Activated CD8-positive, alpha-beta T cell treated with anti-CD3 and anti-CD28 coated beads for 36 hours (primary cell): ENCODE measurements around the gene TMEM217. TPM values are rescaled to one million over a fixed set of nuclear protein-coding genes. Genes with fewer than 3 reads are reported as not detected.
A peak's percentile ranks its signal among the peaks of the same experiment; 100 is the strongest.
"Not testable (repeated sequence)": the region's sequence is repeated elsewhere in the genome, so short reads cannot be mapped to it uniquely, and the experiment has no call there.

Experiments
- ATAC-seq: fragments of 200-7000 bp; cut with Tn5 transposase; one replicate; pipeline ENCODE4 v1.10.0; 2021; ENCODE audit warnings: mild to moderate bottlenecking, moderate library complexity
- CTCF ChIA-PET: fragments of 350-600 bp; sonication (Branson Sonifier 250); formaldehyde crosslinking; loops from one replicate; lab custom pipeline; 2021; ENCODE audit warnings: antibody characterized with exemption; lab: Charles Lee
- POLR2A ChIA-PET: fragments of 350-600 bp; sonication (Branson Sonifier 250); formaldehyde crosslinking; loops from one replicate; lab custom pipeline; 2021; ENCODE audit warnings: antibody characterized with exemption; lab: Charles Lee
- DNase-seq: peaks from one replicate; pipeline ENCODE4 v3.0.0-alpha.2; 2020
- H3K27ac Mint-ChIP-seq: one replicate; pipeline ENCODE4 v1.8.0; 2021; ENCODE audit warnings: mild to moderate bottlenecking, mixed read lengths
- H3K27me3 Mint-ChIP-seq: one replicate; pipeline ENCODE4 v1.8.0; 2021; ENCODE audit warnings: mixed read lengths
- H3K36me3 Mint-ChIP-seq: one replicate; pipeline ENCODE4 v1.8.0; 2021; ENCODE audit warnings: low read depth, mixed read lengths
- H3K4me1 Mint-ChIP-seq: one replicate; pipeline ENCODE4 v1.8.0; 2021; ENCODE audit warnings: low read depth, mixed read lengths
- H3K4me3 Mint-ChIP-seq: one replicate; pipeline ENCODE4 v1.8.0; 2021; ENCODE audit warnings: mild to moderate bottlenecking, moderate library complexity, mixed read lengths
- H3K9me3 Mint-ChIP-seq: one replicate; pipeline ENCODE4 v1.8.0; 2021; ENCODE audit warnings: mixed read lengths
- intact Hi-C: fragments of 100-400 bp; cut with micrococcal nuclease; formaldehyde crosslinking; loops from one replicate; pipeline ENCODE4 v1.10.0; 2022
- total RNA-seq, 2 experiments: library from RNA; stranded (reverse); gene quantifications; one replicate each; pipeline ENCODE4 v1.2.3, GENCODE V29; 2021
- TF ChIP-seq, protein P1 (sequence below): fragments of 200-600 bp; IDR thresholded peaks from one replicate; pipeline ENCODE4 v1.8.0; 2022; ENCODE audit warnings: antibody characterized with exemption, mild to moderate bottlenecking

Gene TMEM217
- total RNA-seq, 2 experiments from 2014 or later: 4.0 to 5.7 TPM

DNA sequence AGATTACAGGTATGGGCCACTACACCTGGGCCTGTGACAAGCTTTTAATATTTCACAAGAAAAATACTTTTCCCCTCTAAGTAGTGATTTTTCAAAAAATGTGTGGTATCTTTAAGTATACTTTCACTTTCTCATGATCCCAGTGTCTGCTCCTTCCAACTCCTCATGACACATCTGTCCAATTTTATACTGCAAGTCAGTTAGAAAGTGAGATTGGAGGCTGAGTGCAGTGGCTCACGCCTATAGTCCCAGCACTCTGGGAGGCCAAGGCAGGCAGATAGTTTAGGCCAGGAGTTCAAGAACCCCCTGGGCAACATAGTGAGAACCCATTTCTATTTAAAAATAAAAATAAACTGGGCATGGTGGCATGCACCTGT, 67.8 kb downstream of the TMEM217 start:
- Mint-ChIP-seq H3K9me3 (peaks cover 10% of the 10 kb centered on the region), H3K27ac (peak overlapping the region; percentile 77), H3K4me1 (peaks cover 72% of the 10 kb centered on the region), H3K36me3 (peaks cover 9% of the 10 kb centered on the region), H3K4me3 (no peak overlapping the region), H3K27me3 (no peaks in the 10 kb centered on the region)
- ChIA-PET POLR2A (interaction anchor here (0.6 to 5.7 kb wide), 10 partner anchors 10 to 161 kb away, joined by 3 to 96 read pairs (median 4); partner anchors contain the start of gene PIM1), CTCF (interaction anchor here (0.6 to 5.5 kb wide), 8 partner anchors 10 to 305 kb away, joined by 3 to 57 read pairs (median 4); partner anchors contain the start of genes C6orf89 and PIM1)
- DNase-seq (peak; percentile 52), ATAC-seq (peak; percentile 63)
- intact Hi-C loops: no loop called here
- TF ChIP-seq, protein P1, sequence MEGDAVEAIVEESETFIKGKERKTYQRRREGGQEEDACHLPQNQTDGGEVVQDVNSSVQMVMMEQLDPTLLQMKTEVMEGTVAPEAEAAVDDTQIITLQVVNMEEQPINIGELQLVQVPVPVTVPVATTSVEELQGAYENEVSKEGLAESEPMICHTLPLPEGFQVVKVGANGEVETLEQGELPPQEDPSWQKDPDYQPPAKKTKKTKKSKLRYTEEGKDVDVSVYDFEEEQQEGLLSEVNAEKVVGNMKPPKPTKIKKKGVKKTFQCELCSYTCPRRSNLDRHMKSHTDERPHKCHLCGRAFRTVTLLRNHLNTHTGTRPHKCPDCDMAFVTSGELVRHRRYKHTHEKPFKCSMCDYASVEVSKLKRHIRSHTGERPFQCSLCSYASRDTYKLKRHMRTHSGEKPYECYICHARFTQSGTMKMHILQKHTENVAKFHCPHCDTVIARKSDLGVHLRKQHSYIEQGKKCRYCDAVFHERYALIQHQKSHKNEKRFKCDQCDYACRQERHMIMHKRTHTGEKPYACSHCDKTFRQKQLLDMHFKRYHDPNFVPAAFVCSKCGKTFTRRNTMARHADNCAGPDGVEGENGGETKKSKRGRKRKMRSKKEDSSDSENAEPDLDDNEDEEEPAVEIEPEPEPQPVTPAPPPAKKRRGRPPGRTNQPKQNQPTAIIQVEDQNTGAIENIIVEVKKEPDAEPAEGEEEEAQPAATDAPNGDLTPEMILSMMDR: no peak

DNA sequence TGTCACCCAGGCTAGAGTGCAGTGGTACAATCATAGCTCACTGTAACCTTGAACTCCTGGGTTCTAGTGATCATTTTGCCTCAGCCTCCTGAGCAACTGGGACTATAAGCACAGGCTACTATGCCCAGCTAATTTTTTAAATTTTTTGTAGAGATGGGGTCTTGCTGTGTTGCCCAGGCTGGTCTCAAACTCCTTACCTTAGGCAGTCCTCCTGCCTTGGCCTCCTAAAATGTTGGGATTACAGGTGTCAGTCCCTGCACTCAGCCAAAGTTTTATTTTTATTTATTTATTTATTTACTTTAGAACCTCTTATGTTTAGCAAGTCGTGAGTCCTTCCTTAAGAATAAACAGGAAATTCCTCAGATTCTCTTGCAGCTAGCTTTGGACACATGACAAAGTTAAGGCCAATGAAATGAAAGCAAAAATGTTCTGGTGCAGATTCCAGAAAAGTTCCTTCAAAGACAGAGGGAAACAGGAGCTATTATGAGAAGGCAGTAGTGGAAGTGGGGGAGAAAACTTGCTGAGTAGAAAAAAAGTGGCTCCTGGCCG, 68.9 kb downstream of the TMEM217 start:
- peak overlapping the region; percentile 77 for H3K27ac Mint-ChIP-seq
- DNase-seq: no peak
- CTCF ChIA-PET: interaction anchor here (0.7 to 5.5 kb wide), 7 partner anchors 15 to 171 kb away, joined by 3 to 57 read pairs (median 5); partner anchors contain the start of gene PIM1
- peaks cover 10% of the 10 kb centered on the region for H3K9me3 Mint-ChIP-seq
- no peaks in the 10 kb centered on the region for H3K27me3 Mint-ChIP-seq
- POLR2A ChIA-PET: interaction anchor here (1.1 to 5.7 kb wide), 7 partner anchors 9 to 159 kb away, joined by 3 to 96 read pairs (median 7); partner anchors contain the start of gene PIM1
- intact Hi-C loops: no loop called here
- TF ChIP-seq, protein P1: no peak
- peaks cover 68% of the 10 kb centered on the region for H3K4me1 Mint-ChIP-seq
- peaks cover 9% of the 10 kb centered on the region for H3K36me3 Mint-ChIP-seq
- H3K4me3 Mint-ChIP-seq: no peak overlapping the region
- ATAC-seq: no peak

DNA sequence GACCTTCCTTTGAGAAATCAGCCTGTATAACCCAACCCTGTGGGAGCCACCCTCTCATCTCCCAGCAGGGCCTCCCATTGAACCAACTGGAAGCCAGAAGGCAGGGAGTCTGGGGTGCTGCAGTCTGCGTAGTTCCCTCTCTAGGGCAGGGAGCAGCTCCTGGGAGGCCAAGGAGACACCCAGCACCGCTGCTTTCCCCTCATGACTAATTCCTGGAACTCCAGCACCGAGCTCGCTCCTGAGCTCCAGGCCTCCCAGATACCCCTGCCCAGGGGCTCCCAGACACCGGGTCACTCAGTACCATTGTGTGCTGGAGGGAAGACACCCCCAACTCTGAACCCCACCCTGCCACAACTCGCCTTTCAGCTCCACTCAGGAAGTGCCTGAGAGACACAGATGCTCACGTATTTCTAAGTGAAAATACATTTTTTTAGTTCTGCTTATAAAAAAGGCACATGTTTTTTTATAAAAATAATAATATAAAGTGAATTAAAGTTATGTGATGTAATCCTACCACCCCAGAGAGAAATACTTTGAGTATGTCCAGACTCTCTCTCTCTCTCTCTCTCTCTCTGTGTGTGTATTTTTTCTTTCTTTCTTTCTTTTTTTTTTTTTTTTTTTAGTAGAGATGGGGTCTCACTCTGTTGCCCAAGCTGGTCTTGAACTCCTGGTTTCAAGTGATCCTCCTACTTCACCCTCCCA, 70.5 kb downstream of the TMEM217 start:
- ATAC-seq (no peak), DNase-seq (no peak)
- Mint-ChIP-seq H3K4me1 (peaks cover 66% of the 10 kb centered on the region), H3K27ac (peak overlapping the region; percentile 92), H3K27me3 (no peaks in the 10 kb centered on the region), H3K4me3 (peak overlapping the region; percentile 45), H3K36me3 (peaks cover 12% of the 10 kb centered on the region), H3K9me3 (peaks cover 10% of the 10 kb centered on the region)
- intact Hi-C loops: no loop called here
- TF ChIP-seq, protein P1: no peak
- ChIA-PET POLR2A (interaction anchor here (0.6 to 5.7 kb wide), 8 partner anchors 9 to 592 kb away, joined by 3 to 96 read pairs (median 5); partner anchors contain the start of gene PIM1), CTCF (interaction anchor here (0.9 to 5.5 kb wide), 7 partner anchors 12 to 170 kb away, joined by 3 to 57 read pairs (median 16); partner anchors contain the start of gene PIM1)

- Mint-ChIP-seq H3K36me3 (peaks cover 14% of the 10 kb centered on the region), H3K4me1 (peaks cover 64% of the 10 kb centered on the region), H3K27ac (peak overlapping the region; percentile 73)
- DNase-seq, intact Hi-C loops, H3K9me3 Mint-ChIP-seq, H3K27me3 Mint-ChIP-seq, ATAC-seq, H3K4me3 Mint-ChIP-seq: not testable (repeated sequence)
- ChIA-PET POLR2A (interaction anchor here (5.7 kb wide), 1 partner anchor 12 kb away, joined by 96 read pairs; the partner anchor contains the start of gene PIM1), CTCF (interaction anchor here (1.8 to 5.5 kb wide), 5 partner anchors 13 to 165 kb away, joined by 6 to 57 read pairs (median 19); partner anchors contain the start of gene PIM1)
Measured at GRCh38 chr6:37185949-37186720, 71.8 kb downstream of the TMEM217 start.
